BLaER1 (cell line): Measurements from ENCODE around the gene PLEKHD1.
A peak's percentile ranks its signal among the peaks of the same experiment; 100 is the strongest.

Experiments used
- H3K27ac ChIP-seq: shearing (Covaris generic); formaldehyde crosslinking; 2 replicates; pipeline ENCODE4 v1.8.1; 2022
- H3K27me3 ChIP-seq: shearing (Covaris generic); formaldehyde crosslinking; 2 replicates; pipeline ENCODE4 v1.8.1; 2022
- H3K36me3 ChIP-seq: shearing (Covaris generic); formaldehyde crosslinking; 2 replicates; pipeline ENCODE4 v1.8.1; 2022
- H3K4me1 ChIP-seq: shearing (Covaris generic); formaldehyde crosslinking; 2 replicates; pipeline ENCODE4 v1.8.1; 2022
- H3K4me2 ChIP-seq: shearing (Covaris generic); formaldehyde crosslinking; 2 replicates; pipeline ENCODE4 v1.8.1; 2022
- H3K4me3 ChIP-seq: shearing (Covaris generic); formaldehyde crosslinking; 2 replicates; pipeline ENCODE4 v1.8.1; 2022
- H3K9ac ChIP-seq: shearing (Covaris generic); formaldehyde crosslinking; 2 replicates; pipeline ENCODE4 v1.8.1; 2022
- H3K9me3 ChIP-seq: shearing (Covaris generic); formaldehyde crosslinking; 2 replicates; pipeline ENCODE4 v1.8.1; 2022
- H4K20me1 ChIP-seq: shearing (Covaris generic); formaldehyde crosslinking; 2 replicates; pipeline ENCODE4 v1.8.1; 2022
- Cebpa-rat ChIP-seq: shearing (Covaris generic); IDR thresholded peaks from 2 replicates; pipeline ENCODE4 v1.8.1; 2022

The PLEKHD1 gene

GRCh38 chr14:69559581-69560011 is 75.1 kb downstream of the PLEKHD1 start:
- Histone ChIP-seq H3K27me3 (no peaks in the 10 kb centered on the region), H3K4me3 (no peak overlapping the region), H3K4me2 (peak overlapping the region; percentile 11), H3K9me3 (no peaks in the 10 kb centered on the region), H3K36me3 (no peaks in the 10 kb centered on the region), H4K20me1 (no peaks in the 10 kb centered on the region), H3K9ac (no peak overlapping the region), H3K4me1 (peaks cover 8% of the 10 kb centered on the region; the same call in 1 of the 2 replicates), H3K27ac (no peak overlapping the region)
- no peak for TF ChIP-seq Cebpa-rat

- no peaks in the 10 kb centered on the region for H4K20me1 ChIP-seq
- no peak overlapping the region for H3K4me3 ChIP-seq
- no peak for TF ChIP-seq Cebpa-rat
- H3K36me3 ChIP-seq = no peaks in the 10 kb centered on the region
- no peak overlapping the region for H3K9ac ChIP-seq
- no peak overlapping the region for H3K27ac ChIP-seq
- H3K4me1 ChIP-seq = peaks cover 8% of the 10 kb centered on the region; the same call in 1 of the 2 replicates
- H3K4me2 ChIP-seq = no peak overlapping the region
- no peaks in the 10 kb centered on the region for H3K27me3 ChIP-seq
- no peaks in the 10 kb centered on the region for H3K9me3 ChIP-seq
These were observed 76.3 kb downstream of the PLEKHD1 start for GRCh38 chr14:69560826-69561225.

- Histone ChIP-seq H3K4me2 (no peak overlapping the region), H3K4me1 (peaks cover 8% of the 10 kb centered on the region; the same call in 1 of the 2 replicates), H3K27me3 (no peaks in the 10 kb centered on the region), H3K9ac (no peak overlapping the region), H4K20me1 (no peaks in the 10 kb centered on the region), H3K27ac (no peak overlapping the region), H3K9me3 (no peaks in the 10 kb centered on the region), H3K4me3 (no peak overlapping the region), H3K36me3 (no peaks in the 10 kb centered on the region)
- TF ChIP-seq Cebpa-rat = no peak
These were observed 77.4 kb downstream of the PLEKHD1 start for GRCh38 chr14:69561893-69562292.

- Histone ChIP-seq H3K27ac (no peak overlapping the region), H3K4me3 (no peak overlapping the region), H3K9ac (no peak overlapping the region), H3K9me3 (peaks cover 12% of the 10 kb centered on the region), H3K27me3 (peaks cover 26% of the 10 kb centered on the region), H3K4me1 (peaks cover 18% of the 10 kb centered on the region; the same call in 1 of the 2 replicates), H3K36me3 (no peaks in the 10 kb centered on the region), H4K20me1 (peaks cover 10% of the 10 kb centered on the region), H3K4me2 (no peak overlapping the region)
- TF ChIP-seq Cebpa-rat = no peak
These were observed 83.0 kb downstream of the PLEKHD1 start for GRCh38 chr14:69567563-69567962.

- TF ChIP-seq Cebpa-rat = no peak
- Histone ChIP-seq H4K20me1 (peaks cover 25% of the 10 kb centered on the region), H3K27me3 (peaks cover 48% of the 10 kb centered on the region), H3K36me3 (no peaks in the 10 kb centered on the region), H3K4me3 (no peak overlapping the region), H3K4me2 (no peak overlapping the region), H3K9ac (no peak overlapping the region), H3K4me1 (peaks cover 35% of the 10 kb centered on the region), H3K27ac (no peak overlapping the region), H3K9me3 (peaks cover 21% of the 10 kb centered on the region)
These were observed 85.3 kb downstream of the PLEKHD1 start for GRCh38 chr14:69569859-69570258.

- Histone ChIP-seq H3K27me3 (peaks cover 48% of the 10 kb centered on the region), H4K20me1 (peaks cover 25% of the 10 kb centered on the region), H3K9me3 (peaks cover 21% of the 10 kb centered on the region), H3K4me2 (no peak overlapping the region), H3K36me3 (no peaks in the 10 kb centered on the region), H3K27ac (no peak overlapping the region), H3K9ac (no peak overlapping the region), H3K4me1 (peaks cover 35% of the 10 kb centered on the region), H3K4me3 (no peak overlapping the region)
- TF ChIP-seq Cebpa-rat = no peak
These were observed 86.4 kb downstream of the PLEKHD1 start for GRCh38 chr14:69570836-69571330.

- Histone ChIP-seq H4K20me1 (peaks cover 25% of the 10 kb centered on the region), H3K9ac (no peak overlapping the region), H3K27ac (no peak overlapping the region), H3K4me2 (peak overlapping the region; percentile 88), H3K9me3 (peaks cover 21% of the 10 kb centered on the region), H3K36me3 (no peaks in the 10 kb centered on the region), H3K27me3 (peaks cover 48% of the 10 kb centered on the region), H3K4me1 (peaks cover 35% of the 10 kb centered on the region), H3K4me3 (peak overlapping the region; percentile 66)
- TF ChIP-seq Cebpa-rat = no peak
These were observed 87.0 kb downstream of the PLEKHD1 start for GRCh38 chr14:69571449-69572029.

GRCh38 chr14:69572030-69572840 is 87.7 kb downstream of the PLEKHD1 start:
- H3K4me2 ChIP-seq = peak overlapping the region; percentile 88
- peak overlapping the region; percentile 66 for H3K4me3 ChIP-seq
- no peak overlapping the region for H3K27ac ChIP-seq
- H3K36me3 ChIP-seq = no peaks in the 10 kb centered on the region
- H3K4me1 ChIP-seq = peaks cover 35% of the 10 kb centered on the region
- no peak overlapping the region for H3K9ac ChIP-seq
- peaks cover 25% of the 10 kb centered on the region for H4K20me1 ChIP-seq
- H3K27me3 ChIP-seq = peaks cover 48% of the 10 kb centered on the region
- no peak for TF ChIP-seq Cebpa-rat
- H3K9me3 ChIP-seq = peaks cover 21% of the 10 kb centered on the region

- Histone ChIP-seq H3K27me3 (peaks cover 48% of the 10 kb centered on the region), H3K9ac (no peak overlapping the region), H4K20me1 (peaks cover 25% of the 10 kb centered on the region), H3K4me2 (peak overlapping the region; percentile 97), H3K4me1 (peaks cover 35% of the 10 kb centered on the region), H3K36me3 (no peaks in the 10 kb centered on the region), H3K9me3 (peaks cover 21% of the 10 kb centered on the region), H3K4me3 (peak overlapping the region; percentile 66), H3K27ac (no peak overlapping the region)
- TF ChIP-seq Cebpa-rat = no peak
These were observed 88.3 kb downstream of the PLEKHD1 start for GRCh38 chr14:69572841-69573135.

- Histone ChIP-seq H3K9me3 (peaks cover 21% of the 10 kb centered on the region), H3K4me2 (peak overlapping the region; percentile 97), H3K4me3 (peak overlapping the region; percentile 62), H3K36me3 (no peaks in the 10 kb centered on the region), H3K9ac (no peak overlapping the region), H3K27me3 (peaks cover 48% of the 10 kb centered on the region), H3K27ac (no peak overlapping the region), H3K4me1 (peaks cover 35% of the 10 kb centered on the region), H4K20me1 (peaks cover 25% of the 10 kb centered on the region)
- no peak for TF ChIP-seq Cebpa-rat
These were observed 88.8 kb downstream of the PLEKHD1 start for GRCh38 chr14:69573205-69573830.
